Hepatocyte (in vitro differentiated cells): ENCODE data around the gene TRIP12. TPM values are rescaled to one million over a fixed set of nuclear protein-coding genes. Genes with fewer than 3 reads are reported as not detected.

Experiments used
- DNase-seq: peaks from one replicate; pipeline ENCODE4 v3.0.0-alpha.2; 2016; ENCODE audit warnings: low spot score
- H2AFZ ChIP-seq: fragments of 200-600 bp; sonication (generic); 2 replicates; pipeline ENCODE4 v1.6.0; 2016; ENCODE audit warnings: antibody characterized with exemption, mild to moderate bottlenecking
- H3K27ac ChIP-seq: fragments of 200-600 bp; sonication (generic); 2 replicates; pipeline ENCODE4 v1.5.1; 2016; ENCODE audit warnings: mild to moderate bottlenecking
- H3K27me3 ChIP-seq: fragments of 200-600 bp; sonication (generic); 2 replicates; pipeline ENCODE4 v1.6.1; 2016
- H3K36me3 ChIP-seq: fragments of 200-600 bp; sonication (generic); replicated peaks from 2 replicates; pipeline ENCODE4 v1.5.1; 2016; ENCODE audit warnings: low read depth; ENCODE audit not compliant: insufficient read depth
- H3K4me1 ChIP-seq: fragments of 200-600 bp; sonication (generic); 2 replicates; pipeline ENCODE4 v1.5.1; 2016; ENCODE audit warnings: mild to moderate bottlenecking, moderate library complexity; ENCODE audit not compliant: insufficient read depth
- H3K4me2 ChIP-seq: fragments of 200-600 bp; sonication (generic); 2 replicates; pipeline ENCODE4 v1.6.0; 2016
- H3K4me3 ChIP-seq: fragments of 200-600 bp; sonication (generic); 2 replicates; pipeline ENCODE4 v1.5.1; 2016; ENCODE audit warnings: mild to moderate bottlenecking
- H3K79me2 ChIP-seq: fragments of 200-600 bp; sonication (generic); 2 replicates; pipeline ENCODE4 v1.6.0; 2017; ENCODE audit warnings: mild to moderate bottlenecking
- H3K9me2 ChIP-seq: fragments of 200-600 bp; sonication (generic); replicated peaks from 2 replicates; pipeline ENCODE4 v1.6.0; 2017; ENCODE audit warnings: mild to moderate bottlenecking; ENCODE audit not compliant: insufficient read depth
- H3K9me3 ChIP-seq: fragments of 200-600 bp; sonication (generic); 2 replicates; pipeline ENCODE4 v1.5.1; 2016; ENCODE audit warnings: low read depth, mild to moderate bottlenecking
- H4K20me1 ChIP-seq: fragments of 200-600 bp; sonication (generic); 2 replicates; pipeline ENCODE4 v1.6.0; 2016; ENCODE audit warnings: mild to moderate bottlenecking; ENCODE audit not compliant: insufficient read depth, poor library complexity, severe bottlenecking
- EZH2 ChIP-seq: fragments of 200-600 bp; sonication (generic); IDR thresholded peaks from 2 replicates; pipeline ENCODE4 v1.6.1; 2016; ENCODE audit warnings: antibody characterized with exemption, mild to moderate bottlenecking, borderline replicate concordance
- EZH2phosphoT487 ChIP-seq: fragments of 200-600 bp; sonication (generic); IDR thresholded peaks from one replicate; pipeline ENCODE4 v1.6.1; 2018; ENCODE audit warnings: antibody characterized with exemption, mild to moderate bottlenecking, low read depth, moderate library complexity; ENCODE audit not compliant: unreplicated experiment, severe bottlenecking
- WGBS: methylation state at CpG from one replicate; pipeline ENCODE4 v1.1.6; 2016; ENCODE audit warnings: low lambda C conversion rate; ENCODE audit errors: missing lambda C conversion rate; 5-methylcytosine and 5-hydroxymethylcytosine counted together
- polyA plus RNA-seq: library from polyadenylated mRNA; unstranded; fragments of >200 nt; fragmentation: Nextera tagmentation; extraction: Ambion mirVana; gene quantifications from 2 replicates; pipeline ENCODE4 v1.2.1, GENCODE V29; 2016
- total RNA-seq: library from RNA; depleted of rRNA; stranded (reverse); fragments of >200 nt; gene quantifications from 2 replicates; pipeline ENCODE4 v1.2.3, GENCODE V29; 2014
- TF ChIP-seq, protein P1 (sequence below): fragments of 200-600 bp; sonication (generic); IDR thresholded peaks from 2 replicates; pipeline ENCODE4 v1.5.1; 2016; ENCODE audit warnings: antibody characterized with exemption, mild to moderate bottlenecking; ENCODE audit not compliant: poor library complexity

Gene TRIP12
- total RNA-seq (130 and 136 TPM in 2 replicates), polyA plus RNA-seq (33.8 and 40.7 TPM in 2 replicates)

DNA sequence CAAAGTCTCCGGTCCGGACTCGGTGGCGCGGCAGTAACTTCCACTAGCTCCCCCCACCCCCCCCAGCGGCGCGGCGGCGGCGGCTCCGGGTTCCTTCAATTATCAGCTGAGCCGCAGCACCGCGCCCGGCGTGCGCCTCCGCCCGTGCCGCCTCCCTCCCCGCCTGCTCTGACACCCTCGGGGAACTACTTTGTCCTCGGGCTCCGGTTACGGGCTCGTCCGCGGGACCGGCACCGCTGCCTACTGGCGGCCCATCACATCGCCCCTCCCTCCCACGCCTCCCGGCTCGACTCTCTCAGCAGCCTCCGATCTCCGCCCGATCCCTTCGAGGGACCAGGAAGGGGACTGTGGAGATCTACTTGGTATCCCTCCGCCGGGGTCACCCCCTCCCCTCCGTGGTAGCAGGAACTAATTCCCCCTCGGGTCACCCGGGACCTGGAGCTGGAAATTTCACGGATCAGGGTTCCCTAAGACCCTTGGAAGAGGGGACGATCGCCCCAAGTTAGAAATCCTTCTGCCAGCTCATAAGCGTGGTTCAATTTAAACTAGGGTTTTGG is at the start of gene TRIP12:
TRIP12 (minus strand) TSS at position 118 of the 557 bp plus-strand sequence. CDS start 41,930 bp downstream, outside the sequence.
- Histone ChIP-seq H2AFZ (peak within 1 kb of the TSS; percentile 73), H3K9me3 (no peaks in the 10 kb centered on the region), H3K27me3 (no peaks in the 10 kb centered on the region), H3K36me3 (no peaks in the 10 kb centered on the region), H3K4me1 (peaks cover 5% of the 10 kb centered on the region), H3K79me2 (peaks cover 82% of the 10 kb centered on the region), H3K27ac (peak within 1 kb of the TSS; percentile 100), H3K9me2 (no peaks in the 10 kb centered on the region), H3K4me2 (peak within 1 kb of the TSS; percentile 84), H4K20me1 (peaks cover 42% of the 10 kb centered on the region), H3K4me3 (peak within 1 kb of the TSS; percentile 61)
- peak; percentile 95 for DNase-seq
- WGBS: under 1% methylated on average over 34 of the region's 49 CpGs
- TF ChIP-seq, protein P1, sequence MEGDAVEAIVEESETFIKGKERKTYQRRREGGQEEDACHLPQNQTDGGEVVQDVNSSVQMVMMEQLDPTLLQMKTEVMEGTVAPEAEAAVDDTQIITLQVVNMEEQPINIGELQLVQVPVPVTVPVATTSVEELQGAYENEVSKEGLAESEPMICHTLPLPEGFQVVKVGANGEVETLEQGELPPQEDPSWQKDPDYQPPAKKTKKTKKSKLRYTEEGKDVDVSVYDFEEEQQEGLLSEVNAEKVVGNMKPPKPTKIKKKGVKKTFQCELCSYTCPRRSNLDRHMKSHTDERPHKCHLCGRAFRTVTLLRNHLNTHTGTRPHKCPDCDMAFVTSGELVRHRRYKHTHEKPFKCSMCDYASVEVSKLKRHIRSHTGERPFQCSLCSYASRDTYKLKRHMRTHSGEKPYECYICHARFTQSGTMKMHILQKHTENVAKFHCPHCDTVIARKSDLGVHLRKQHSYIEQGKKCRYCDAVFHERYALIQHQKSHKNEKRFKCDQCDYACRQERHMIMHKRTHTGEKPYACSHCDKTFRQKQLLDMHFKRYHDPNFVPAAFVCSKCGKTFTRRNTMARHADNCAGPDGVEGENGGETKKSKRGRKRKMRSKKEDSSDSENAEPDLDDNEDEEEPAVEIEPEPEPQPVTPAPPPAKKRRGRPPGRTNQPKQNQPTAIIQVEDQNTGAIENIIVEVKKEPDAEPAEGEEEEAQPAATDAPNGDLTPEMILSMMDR: no peak
- no peak for TF ChIP-seq EZH2phosphoT487
- no peak for TF ChIP-seq EZH2

- TF ChIP-seq EZH2 (no peak), EZH2phosphoT487 (no peak)
- TF ChIP-seq, protein P1: no peak
- no peak overlapping the region for H2AFZ ChIP-seq
- no peaks in the 10 kb centered on the region for H3K9me2 ChIP-seq
- H3K27ac ChIP-seq: no peak overlapping the region
- no peak overlapping the region for H3K4me2 ChIP-seq
- no peaks in the 10 kb centered on the region for H4K20me1 ChIP-seq
- no peak for DNase-seq
- no peaks in the 10 kb centered on the region for H3K9me3 ChIP-seq
- H3K4me1 ChIP-seq: no peaks in the 10 kb centered on the region
- H3K79me2 ChIP-seq: no peaks in the 10 kb centered on the region
- H3K27me3 ChIP-seq: no peaks in the 10 kb centered on the region
- 93% methylated on average over 3 of the region's 3 CpGs for WGBS
- H3K36me3 ChIP-seq: no peaks in the 10 kb centered on the region
- no peak overlapping the region for H3K4me3 ChIP-seq
These were observed 49.5 kb upstream of the TRIP12 start for GRCh38 chr2:229971298-229971790.

- no peak for TF ChIP-seq EZH2
- no peak for TF ChIP-seq EZH2phosphoT487
- TF ChIP-seq, protein P1: no peak
- Histone ChIP-seq H3K4me3 (no peak overlapping the region), H4K20me1 (no peaks in the 10 kb centered on the region), H3K36me3 (no peaks in the 10 kb centered on the region), H3K27ac (no peak overlapping the region), H3K9me3 (no peaks in the 10 kb centered on the region), H3K79me2 (no peaks in the 10 kb centered on the region), H2AFZ (no peak overlapping the region), H3K4me1 (no peaks in the 10 kb centered on the region), H3K27me3 (no peaks in the 10 kb centered on the region), H3K9me2 (no peaks in the 10 kb centered on the region), H3K4me2 (no peak overlapping the region)
- no peak for DNase-seq
- WGBS: 55% methylated on average over 3 of the region's 3 CpGs
These were observed 48.6 kb upstream of the TRIP12 start for GRCh38 chr2:229970406-229970805.
